CD8-positive, alpha-beta memory T cell (primary cell): ENCODE data around the gene UBE3B. TPM values are rescaled to one million over a fixed set of nuclear protein-coding genes. Genes with fewer than 3 reads are reported as not detected.

Experiments used
- CTCF ChIA-PET: fragments of 350-600 bp; sonication (Branson Sonifier 250); formaldehyde crosslinking; loops from one replicate; lab custom pipeline; 2021; ENCODE audit warnings: antibody characterized with exemption; lab: Charles Lee
- POLR2A ChIA-PET: fragments of 350-600 bp; sonication (Branson Sonifier 250); formaldehyde crosslinking; loops from one replicate; lab custom pipeline; 2021; ENCODE audit warnings: antibody characterized with exemption; lab: Charles Lee
- DNase-seq, 5 donors: peaks; one replicate each; pipeline versions ENCODE4 v3.0.0 to v3.0.0-alpha.2; 2020 to 2022; ENCODE audit warnings: mixed read lengths in 1 of 5
- H3K27ac ChIP-seq: one replicate; pipeline ENCODE4 v1.7.0; 2013; ENCODE audit warnings: low read depth, mild to moderate bottlenecking, low read length, moderate library complexity
- H3K27me3 ChIP-seq: 2 replicates; pipeline ENCODE4 v1.7.0; 2013; ENCODE audit warnings: low read length, mild to moderate bottlenecking; ENCODE audit not compliant: insufficient read depth, poor library complexity, severe bottlenecking
- H3K36me3 ChIP-seq: 2 replicates; pipeline ENCODE4 v1.7.0; 2013; ENCODE audit warnings: mild to moderate bottlenecking, low read length, moderate library complexity; ENCODE audit not compliant: insufficient read depth
- H3K4me1 ChIP-seq: 2 replicates; pipeline ENCODE4 v1.7.0; 2013; ENCODE audit warnings: mild to moderate bottlenecking, low read length, moderate library complexity; ENCODE audit not compliant: insufficient read depth
- H3K4me3 ChIP-seq: 2 replicates; pipeline ENCODE4 v1.7.0; 2013; ENCODE audit warnings: mild to moderate bottlenecking, low read length
- H3K9me3 ChIP-seq: 2 replicates; pipeline ENCODE4 v1.7.0; 2013; ENCODE audit warnings: mild to moderate bottlenecking, low read length
- H3K27ac Mint-ChIP-seq, 8 donors: one replicate each; pipeline ENCODE4 v1.8.0; 2020 to 2021; ENCODE audit warnings: mixed read lengths in 8 of 8, mild to moderate bottlenecking in 6 of 8, inconsistent platforms in 3 of 8, moderate library complexity in 3 of 8
- H3K27me3 Mint-ChIP-seq, 2 donors: one replicate each; pipeline ENCODE4 v1.8.0; 2020 to 2021; ENCODE audit warnings: mixed read lengths in 2 of 2, mild to moderate bottlenecking in 1 of 2, moderate library complexity in 1 of 2
- H3K36me3 Mint-ChIP-seq, 3 donors: one replicate each; pipeline ENCODE4 v1.8.0; 2020 to 2021; ENCODE audit warnings: mixed read lengths in 3 of 3, inconsistent platforms in 1 of 3, mild to moderate bottlenecking in 1 of 3
- H3K4me1 Mint-ChIP-seq, 3 donors: one replicate each; pipeline ENCODE4 v1.8.0; 2020 to 2021; ENCODE audit warnings: mixed read lengths in 3 of 3, inconsistent platforms in 1 of 3, mild to moderate bottlenecking in 1 of 3
- H3K4me3 Mint-ChIP-seq, 7 donors: one replicate each; pipeline ENCODE4 v1.8.0; 2020 to 2021; ENCODE audit warnings: mixed read lengths in 7 of 7, mild to moderate bottlenecking in 6 of 7, moderate library complexity in 4 of 7, inconsistent platforms in 2 of 7
- H3K9me3 Mint-ChIP-seq, 5 donors: one replicate each; pipeline ENCODE4 v1.8.0; 2020 to 2022; ENCODE audit warnings: mixed read lengths in 5 of 5, mild to moderate bottlenecking in 3 of 5, moderate library complexity in 2 of 5, inconsistent platforms in 1 of 5
- polyA plus RNA-seq: library from polyadenylated mRNA; unstranded; fragments of 300-500 nt; fragmentation: Illumina TruSeq; gene quantifications from one replicate; pipeline ENCODE4 v1.2.3, GENCODE V29; 2021
- total RNA-seq, 2 experiments: library from RNA; stranded (reverse); gene quantifications; one replicate each; pipeline ENCODE4 v1.2.3, GENCODE V29; 2021

Gene UBE3B
- total and polyA plus RNA-seq, 3 experiments from 2014 or later: 20.8 to 40.2 (median 38.3) TPM

DNA sequence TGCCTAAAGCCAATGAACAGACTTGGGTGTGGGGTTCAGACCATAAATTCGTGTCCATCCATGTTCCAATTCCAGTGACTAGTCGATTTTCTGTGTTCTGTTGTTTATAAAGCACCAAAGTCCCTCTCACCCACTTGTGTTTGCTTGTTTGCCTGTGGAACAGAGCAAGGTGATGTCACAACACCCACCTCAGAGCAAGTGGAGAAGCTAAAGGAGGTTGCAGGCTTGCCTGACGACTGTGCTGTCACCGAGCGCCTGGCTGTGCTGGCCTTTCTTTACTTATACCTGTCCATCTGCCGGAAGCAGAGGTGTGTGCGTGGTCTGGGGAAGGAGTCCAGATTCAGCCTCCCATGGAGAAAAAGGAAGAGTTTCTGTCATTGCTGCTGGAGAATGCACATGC lies 102.2 kb downstream of the UBE3B start:
- CTCF ChIA-PET: no interaction called here

DNA sequence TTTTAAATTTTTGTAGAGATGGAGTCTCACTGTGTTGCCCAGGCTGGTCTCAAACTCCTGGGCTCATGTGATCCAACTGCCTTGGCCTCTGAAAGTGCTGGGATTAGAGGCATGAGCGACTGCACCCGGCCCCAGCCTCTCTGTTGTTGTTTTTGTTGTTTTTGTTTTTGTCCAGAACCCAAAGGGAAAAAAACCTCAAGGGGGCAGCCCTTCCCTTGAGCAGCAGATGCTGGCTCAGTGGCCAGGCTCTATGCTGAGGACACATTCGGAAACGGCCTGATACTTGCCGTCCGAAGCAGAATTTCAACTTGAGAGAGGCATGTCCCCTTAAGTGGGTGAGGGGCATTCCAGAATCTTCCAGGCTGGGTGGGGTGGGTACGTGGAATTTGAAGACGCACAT lies 102.8 kb downstream of the UBE3B start:
- POLR2A ChIA-PET: no interaction called here
- H3K27me3 ChIP-seq: no peaks in the 10 kb centered on the region
- Mint-ChIP-seq H3K36me3 (peaks cover 0 to 72% (median 7%) of the 10 kb centered on the region in 3 donors), H3K27me3 (no peaks in the 10 kb centered on the region), H3K9me3 (no peaks in the 10 kb centered on the region), H3K4me3 (no peak overlapping the region), H3K4me1 (no peaks in the 10 kb centered on the region), H3K27ac (no peak overlapping the region)
- no peaks in the 10 kb centered on the region for H3K9me3 ChIP-seq
- no peak overlapping the region for H3K27ac ChIP-seq
- H3K36me3 ChIP-seq: peaks cover 11% of the 10 kb centered on the region
- CTCF ChIA-PET: no interaction called here
- DNase-seq: no peak
- H3K4me1 ChIP-seq: no peaks in the 10 kb centered on the region
- no peak overlapping the region for H3K4me3 ChIP-seq

More for the DNA sequence above, 102.2 kb downstream of the UBE3B start:
- DNase-seq: no peak
- H3K36me3 ChIP-seq: peaks cover 11% of the 10 kb centered on the region
- H3K9me3 ChIP-seq: no peaks in the 10 kb centered on the region
- no peak overlapping the region for H3K4me3 ChIP-seq
- Mint-ChIP-seq H3K9me3 (no peaks in the 10 kb centered on the region), H3K36me3 (peaks cover 0 to 67% (median 7%) of the 10 kb centered on the region in 3 donors), H3K4me3 (no peak overlapping the region), H3K4me1 (peaks cover 2 to 5% (median 5%) of the 10 kb centered on the region in 3 donors), H3K27ac (no peak overlapping the region), H3K27me3 (no peaks in the 10 kb centered on the region)
- POLR2A ChIA-PET: no interaction called here
- H3K4me1 ChIP-seq: no peaks in the 10 kb centered on the region
- no peaks in the 10 kb centered on the region for H3K27me3 ChIP-seq
- no peak overlapping the region for H3K27ac ChIP-seq

DNA sequence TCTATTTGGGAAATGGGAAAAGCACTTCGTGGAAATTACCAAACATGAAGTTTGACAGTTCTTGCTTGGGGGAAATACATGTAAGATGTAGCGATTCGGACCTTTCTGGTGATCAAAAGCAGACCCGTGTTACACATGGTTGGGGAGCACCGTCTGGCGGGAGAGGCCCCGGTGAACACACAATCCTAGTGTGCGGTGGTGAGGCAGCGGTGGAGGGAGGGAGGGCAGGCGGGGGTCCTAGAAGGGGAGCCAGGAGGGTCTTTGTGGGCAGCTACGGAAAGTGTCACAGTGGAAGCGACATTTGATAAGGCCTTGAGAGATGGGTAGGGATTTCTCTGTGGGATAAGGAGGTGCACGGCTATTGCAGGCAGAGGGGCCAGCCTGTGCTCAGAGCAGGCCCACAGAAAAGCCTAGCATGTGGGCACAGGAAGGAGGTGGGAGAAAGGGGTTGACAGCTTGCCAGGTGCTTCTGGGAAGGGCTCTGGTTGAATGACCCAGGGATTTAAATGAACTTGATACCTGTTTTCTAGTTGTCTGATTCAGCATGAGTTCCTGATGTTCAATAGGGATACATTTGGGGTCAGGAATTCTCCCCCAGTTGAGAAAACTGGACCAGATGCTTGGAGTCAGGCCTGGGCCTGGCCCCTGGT lies 103.4 kb downstream of the UBE3B start:
- H3K36me3 ChIP-seq: peaks cover 11% of the 10 kb centered on the region
- Mint-ChIP-seq H3K27ac (no peak overlapping the region), H3K4me1 (no peaks in the 10 kb centered on the region), H3K4me3 (no peak overlapping the region), H3K36me3 (peaks cover 0 to 71% (median 7%) of the 10 kb centered on the region in 3 donors), H3K9me3 (no peaks in the 10 kb centered on the region), H3K27me3 (no peaks in the 10 kb centered on the region)
- H3K9me3 ChIP-seq: no peaks in the 10 kb centered on the region
- no peak overlapping the region for H3K4me3 ChIP-seq
- no peak for DNase-seq
- ChIA-PET CTCF (no interaction called here), POLR2A (no interaction called here)
- H3K27ac ChIP-seq: no peak overlapping the region
- no peaks in the 10 kb centered on the region for H3K27me3 ChIP-seq
- no peaks in the 10 kb centered on the region for H3K4me1 ChIP-seq

DNA sequence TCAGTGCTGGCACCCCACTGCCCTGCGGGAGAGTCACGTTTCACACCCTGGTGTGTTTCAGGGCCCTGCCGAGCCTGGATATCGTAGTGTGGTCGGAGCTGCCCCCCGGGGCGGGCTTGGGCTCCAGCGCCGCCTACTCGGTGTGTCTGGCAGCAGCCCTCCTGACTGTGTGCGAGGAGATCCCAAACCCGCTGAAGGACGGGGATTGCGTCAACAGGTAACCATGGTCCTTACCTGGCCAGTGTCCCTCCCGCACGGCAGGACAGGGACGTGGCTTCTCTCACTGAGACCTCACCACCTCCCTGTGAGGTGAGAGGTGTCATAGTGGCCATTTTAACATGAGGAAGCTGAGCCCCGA lies 103.9 kb downstream of the UBE3B start:
- no peak overlapping the region for H3K27ac ChIP-seq
- H3K27me3 ChIP-seq: no peaks in the 10 kb centered on the region
- peaks cover 0 to 74% (median 5%) of the 10 kb centered on the region in 3 donors for H3K36me3 Mint-ChIP-seq
- H3K4me1 Mint-ChIP-seq: no peaks in the 10 kb centered on the region
- no peaks in the 10 kb centered on the region for H3K4me1 ChIP-seq
- no peaks in the 10 kb centered on the region for H3K9me3 ChIP-seq
- H3K27ac Mint-ChIP-seq: no peak overlapping the region
- POLR2A ChIA-PET: no interaction called here
- H3K4me3 Mint-ChIP-seq: no peak overlapping the region
- peaks cover 11% of the 10 kb centered on the region for H3K36me3 ChIP-seq
- CTCF ChIA-PET: no interaction called here
- H3K4me3 ChIP-seq: no peak overlapping the region
- DNase-seq: no peak
- H3K9me3 Mint-ChIP-seq: no peaks in the 10 kb centered on the region
- H3K27me3 Mint-ChIP-seq: no peaks in the 10 kb centered on the region

DNA sequence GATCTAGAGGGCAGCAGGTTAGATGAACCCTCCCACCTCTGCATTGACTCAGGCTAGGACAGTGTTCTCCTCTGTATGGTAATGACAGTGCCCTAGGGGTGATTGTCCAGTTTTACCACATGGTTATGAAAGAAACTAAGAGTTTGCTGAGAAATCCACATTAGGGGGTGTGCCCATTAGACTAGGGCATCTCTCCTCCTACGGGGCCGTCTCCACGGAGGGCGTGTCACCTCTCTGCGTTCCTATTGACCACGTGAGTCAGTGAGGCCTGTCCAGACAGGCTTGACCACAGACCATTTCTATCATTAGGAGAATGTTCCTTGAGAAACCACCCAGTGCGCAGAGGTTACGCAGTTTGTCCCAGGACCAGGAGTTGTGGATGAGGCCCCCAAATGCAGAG lies 104.4 kb downstream of the UBE3B start:
- CTCF ChIA-PET: no interaction called here
- no peaks in the 10 kb centered on the region for H3K27me3 ChIP-seq

DNA sequence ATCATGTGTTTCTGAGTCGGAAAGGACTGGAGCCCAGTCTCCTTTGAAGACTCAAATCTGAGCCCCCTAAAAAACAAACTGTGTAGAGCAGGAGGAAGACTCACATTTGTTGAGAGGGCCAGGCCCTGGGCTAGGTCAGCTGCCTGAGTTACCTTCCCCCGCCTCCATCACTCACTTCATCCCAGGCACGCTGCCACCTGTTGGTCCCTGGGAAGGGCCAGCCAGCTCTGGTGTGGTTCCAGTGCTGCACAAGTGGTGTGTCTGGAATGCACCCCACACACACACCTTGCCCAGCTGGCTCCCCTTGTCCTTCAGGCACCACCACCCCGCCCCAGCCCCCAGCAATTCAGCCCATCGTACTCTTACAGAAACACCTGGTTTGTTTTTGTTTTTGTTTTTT lies 105.2 kb downstream of the UBE3B start:
- H3K27me3 Mint-ChIP-seq: no peaks in the 10 kb centered on the region
- Histone ChIP-seq H3K27ac (no peak overlapping the region), H3K27me3 (no peaks in the 10 kb centered on the region), H3K4me1 (no peaks in the 10 kb centered on the region), H3K9me3 (no peaks in the 10 kb centered on the region), H3K36me3 (peaks cover 11% of the 10 kb centered on the region), H3K4me3 (no peak overlapping the region)
- ChIA-PET POLR2A (no interaction called here), CTCF (no interaction called here)
- no peaks in the 10 kb centered on the region for H3K4me1 Mint-ChIP-seq
- no peak overlapping the region for H3K4me3 Mint-ChIP-seq
- no peaks in the 10 kb centered on the region for H3K9me3 Mint-ChIP-seq
- peaks cover 0 to 78% (median 5%) of the 10 kb centered on the region in 3 donors for H3K36me3 Mint-ChIP-seq
- no peak for DNase-seq
- no peak overlapping the region for H3K27ac Mint-ChIP-seq

More for the DNA sequence above, 104.4 kb downstream of the UBE3B start:
- H3K27ac Mint-ChIP-seq: no peak overlapping the region
- no peaks in the 10 kb centered on the region for H3K9me3 Mint-ChIP-seq
- Histone ChIP-seq H3K4me3 (no peak overlapping the region), H3K4me1 (no peaks in the 10 kb centered on the region), H3K9me3 (no peaks in the 10 kb centered on the region), H3K36me3 (peaks cover 11% of the 10 kb centered on the region), H3K27ac (no peak overlapping the region)
- POLR2A ChIA-PET: no interaction called here
- no peaks in the 10 kb centered on the region for H3K27me3 Mint-ChIP-seq
- no peak for DNase-seq
- no peaks in the 10 kb centered on the region for H3K4me1 Mint-ChIP-seq
- no peak overlapping the region for H3K4me3 Mint-ChIP-seq
- H3K36me3 Mint-ChIP-seq: peaks cover 0 to 78% (median 5%) of the 10 kb centered on the region in 3 donors

DNA sequence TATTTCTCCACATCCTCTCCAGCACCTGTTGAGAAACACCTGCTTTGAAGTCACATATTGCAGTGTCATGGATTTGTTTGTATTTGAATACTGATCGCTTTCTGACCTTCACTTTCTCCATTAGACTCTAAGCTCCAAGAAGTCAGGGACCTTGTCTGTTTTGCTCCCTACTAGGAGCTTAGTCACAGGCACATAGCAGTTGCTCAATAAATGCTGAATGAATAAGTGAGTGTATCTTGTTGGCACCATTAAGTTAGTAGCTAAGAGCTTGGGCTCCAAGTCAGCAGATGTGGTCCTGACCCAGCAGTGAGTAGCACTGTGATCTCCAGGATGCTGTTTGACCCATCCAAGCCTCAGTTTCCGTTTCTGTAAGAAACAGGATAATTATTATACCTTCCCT lies 106.3 kb downstream of the UBE3B start:
- DNase-seq: no peak
- Histone ChIP-seq H3K27me3 (no peaks in the 10 kb centered on the region), H3K36me3 (peaks cover under 1% of the 10 kb centered on the region), H3K27ac (no peak overlapping the region), H3K9me3 (no peaks in the 10 kb centered on the region), H3K4me3 (no peak overlapping the region), H3K4me1 (no peaks in the 10 kb centered on the region)
- Mint-ChIP-seq H3K9me3 (no peaks in the 10 kb centered on the region), H3K4me1 (no peaks in the 10 kb centered on the region), H3K4me3 (no peak overlapping the region), H3K27me3 (no peaks in the 10 kb centered on the region), H3K27ac (peak overlapping the region in 1 of 8 donors; percentile 50), H3K36me3 (peaks cover 0 to 78% (median 10%) of the 10 kb centered on the region in 3 donors)
- ChIA-PET POLR2A (no interaction called here), CTCF (no interaction called here)
